Activated naive CD4-positive, alpha-beta T cell treated with anti-CD3 and anti-CD28 coated beads for 36 hours (primary cell): ENCODE measurements around the gene MMP20. TPM values are rescaled to one million over a fixed set of nuclear protein-coding genes. Genes with fewer than 3 reads are reported as not detected.

ENCODE experiments used
- CTCF ChIA-PET: fragments of 350-600 bp; sonication (Branson Sonifier 250); formaldehyde crosslinking; loops from one replicate; lab custom pipeline; 2021; ENCODE audit warnings: antibody characterized with exemption; lab: Charles Lee
- DNase-seq: peaks from one replicate; pipeline ENCODE4 v3.0.0-alpha.2; 2020
- H3K27ac Mint-ChIP-seq: one replicate; pipeline ENCODE4 v1.8.0; 2021; ENCODE audit warnings: mild to moderate bottlenecking, mixed read lengths
- H3K27me3 Mint-ChIP-seq: one replicate; pipeline ENCODE4 v1.8.0; 2021; ENCODE audit warnings: low read depth, mixed read lengths
- H3K36me3 Mint-ChIP-seq: one replicate; pipeline ENCODE4 v1.8.0; 2021; ENCODE audit warnings: low read depth, mixed read lengths
- H3K4me1 Mint-ChIP-seq: one replicate; pipeline ENCODE4 v1.8.0; 2021; ENCODE audit warnings: low read depth, mixed read lengths
- H3K4me3 Mint-ChIP-seq: one replicate; pipeline ENCODE4 v1.8.0; 2021; ENCODE audit warnings: mild to moderate bottlenecking, moderate library complexity, mixed read lengths
- H3K9me3 Mint-ChIP-seq: one replicate; pipeline ENCODE4 v1.8.0; 2021; ENCODE audit warnings: mixed read lengths
- intact Hi-C: fragments of 100-400 bp; cut with micrococcal nuclease; formaldehyde crosslinking; loops from one replicate; pipeline ENCODE4 v1.15.1; 2023
- total RNA-seq, 2 experiments: library from RNA; stranded (reverse); gene quantifications; one replicate each; pipeline ENCODE4 v1.2.3, GENCODE V29; 2021

MMP20 gene
- total RNA-seq, 2 experiments from 2014 or later: not detected

GRCh38 chr11:102604011-102604410, 21.1 kb downstream of the MMP20 start:
- DNase-seq: no peak
- CTCF ChIA-PET: interaction anchor here (0.6 to 1.7 kb wide), 3 partner anchors 9 to 263 kb away, joined by 3 to 17 read pairs (median 3); no protein-coding TSS in a partner anchor
- Mint-ChIP-seq H3K27ac (no peak overlapping the region), H3K9me3 (no peaks in the 10 kb centered on the region), H3K27me3 (no peaks in the 10 kb centered on the region), H3K4me1 (peaks cover 19% of the 10 kb centered on the region), H3K4me3 (no peak overlapping the region), H3K36me3 (no peaks in the 10 kb centered on the region)
- intact Hi-C loops: no loop called here

- H3K9me3 Mint-ChIP-seq: no peaks in the 10 kb centered on the region
- intact Hi-C loops: no loop called here
Measured at GRCh38 chr11:102603576-102603975, 21.6 kb downstream of the MMP20 start.

GRCh38 chr11:102603091-102603490, 22.0 kb downstream of the MMP20 start:
- DNase-seq: no peak
- peaks cover 27% of the 10 kb centered on the region for H3K4me1 Mint-ChIP-seq
- H3K27me3 Mint-ChIP-seq: no peaks in the 10 kb centered on the region
- no peaks in the 10 kb centered on the region for H3K9me3 Mint-ChIP-seq
- no peaks in the 10 kb centered on the region for H3K36me3 Mint-ChIP-seq
- intact Hi-C loops: no loop called here
- no peak overlapping the region for H3K27ac Mint-ChIP-seq
- H3K4me3 Mint-ChIP-seq: no peak overlapping the region
- CTCF ChIA-PET: interaction anchor here (1.0 to 1.7 kb wide), 3 partner anchors 10 to 262 kb away, joined by 3 to 17 read pairs (median 3); no protein-coding TSS in a partner anchor

More at GRCh38 chr11:102603576-102603975, 21.6 kb downstream of the MMP20 start:
- H3K27ac Mint-ChIP-seq: no peak overlapping the region
- H3K36me3 Mint-ChIP-seq: no peaks in the 10 kb centered on the region
- peaks cover 23% of the 10 kb centered on the region for H3K4me1 Mint-ChIP-seq
- no peak for DNase-seq
- no peaks in the 10 kb centered on the region for H3K27me3 Mint-ChIP-seq
- H3K4me3 Mint-ChIP-seq: no peak overlapping the region
- CTCF ChIA-PET: interaction anchor here (1.0 to 1.7 kb wide), 2 partner anchors 10 to 262 kb away, joined by 3 to 17 read pairs; no protein-coding TSS in a partner anchor

- H3K27me3 Mint-ChIP-seq: no peaks in the 10 kb centered on the region
- DNase-seq: no peak
Measured at GRCh38 chr11:102600666-102601065, 24.5 kb downstream of the MMP20 start.

GRCh38 chr11:102599642-102600261, 25.4 kb downstream of the MMP20 start:
- H3K4me1 Mint-ChIP-seq: peaks cover 27% of the 10 kb centered on the region
- CTCF ChIA-PET: interaction anchor here (2.1 kb wide), 1 partner anchor 14 kb away, joined by 5 read pairs; no protein-coding TSS in a partner anchor
- H3K27ac Mint-ChIP-seq: peak overlapping the region; percentile 75
- H3K27me3 Mint-ChIP-seq: no peaks in the 10 kb centered on the region
- H3K4me3 Mint-ChIP-seq: no peak overlapping the region
- intact Hi-C loops: loop anchor here (1.0 to 10.0 kb wide), 10 partner anchors 10 to 435 kb away; partner anchors contain the start of genes BIRC2 and BIRC3
- H3K36me3 Mint-ChIP-seq: no peaks in the 10 kb centered on the region
- peak; percentile 43 for DNase-seq
- no peaks in the 10 kb centered on the region for H3K9me3 Mint-ChIP-seq

More at GRCh38 chr11:102600666-102601065, 24.5 kb downstream of the MMP20 start:
- Mint-ChIP-seq H3K36me3 (no peaks in the 10 kb centered on the region), H3K9me3 (no peaks in the 10 kb centered on the region), H3K4me3 (no peak overlapping the region), H3K4me1 (peaks cover 27% of the 10 kb centered on the region), H3K27ac (no peak overlapping the region)
- CTCF ChIA-PET: interaction anchor here (0.7 kb wide), 2 partner anchors 29 to 340 kb away, joined by 3 read pairs; no protein-coding TSS in a partner anchor
- intact Hi-C loops: no loop called here

- CTCF ChIA-PET: interaction anchor here (0.6 to 2.1 kb wide), 3 partner anchors 16 to 330 kb away, joined by 3 to 5 read pairs (median 3); no protein-coding TSS in a partner anchor
- Mint-ChIP-seq H3K27me3 (no peaks in the 10 kb centered on the region), H3K27ac (no peak overlapping the region), H3K4me1 (peaks cover 27% of the 10 kb centered on the region), H3K36me3 (no peaks in the 10 kb centered on the region), H3K9me3 (no peaks in the 10 kb centered on the region), H3K4me3 (no peak overlapping the region)
- no peak for DNase-seq
- intact Hi-C loops: loop anchor here (5.0 to 10.0 kb wide), 2 partner anchors 306 to 437 kb away; no protein-coding TSS in a partner anchor
Measured at GRCh38 chr11:102598272-102598671, 26.9 kb downstream of the MMP20 start.

GRCh38 chr11:102596578-102596977, 28.6 kb downstream of the MMP20 start:
- Mint-ChIP-seq H3K36me3 (no peaks in the 10 kb centered on the region), H3K27ac (no peak overlapping the region), H3K4me1 (peaks cover 28% of the 10 kb centered on the region), H3K4me3 (no peak overlapping the region), H3K27me3 (no peaks in the 10 kb centered on the region), H3K9me3 (no peaks in the 10 kb centered on the region)
- CTCF ChIA-PET: interaction anchor here (1.8 kb wide), 1 partner anchor 18 kb away, joined by 4 read pairs; no protein-coding TSS in a partner anchor
- no peak for DNase-seq
- intact Hi-C loops: loop anchor here (5.0 to 10.0 kb wide), 2 partner anchors 304 to 438 kb away; no protein-coding TSS in a partner anchor

- Mint-ChIP-seq H3K4me1 (peaks cover 19% of the 10 kb centered on the region), H3K27ac (no peak overlapping the region), H3K36me3 (no peaks in the 10 kb centered on the region), H3K27me3 (no peaks in the 10 kb centered on the region), H3K4me3 (no peak overlapping the region), H3K9me3 (peaks cover 3% of the 10 kb centered on the region)
- CTCF ChIA-PET: interaction anchor here (1.0 to 3.3 kb wide), 2 partner anchors 21 to 73 kb away, joined by 3 to 12 read pairs; no protein-coding TSS in a partner anchor
- intact Hi-C loops: loop anchor here (10.0 kb wide), 1 partner anchor 442 kb away; no protein-coding TSS in a partner anchor
- DNase-seq: no peak
Measured at GRCh38 chr11:102592634-102593581, 32.2 kb downstream of the MMP20 start.

GRCh38 chr11:102592131-102592530, 33.0 kb downstream of the MMP20 start:
- no peak for DNase-seq
- CTCF ChIA-PET: interaction anchor here (1.0 to 3.3 kb wide), 2 partner anchors 21 to 74 kb away, joined by 3 to 12 read pairs; no protein-coding TSS in a partner anchor
- Mint-ChIP-seq H3K9me3 (peaks cover 6% of the 10 kb centered on the region), H3K27me3 (no peaks in the 10 kb centered on the region), H3K4me3 (no peak overlapping the region), H3K4me1 (peaks cover 19% of the 10 kb centered on the region), H3K36me3 (no peaks in the 10 kb centered on the region), H3K27ac (no peak overlapping the region)
- intact Hi-C loops: loop anchor here (10.0 kb wide), 1 partner anchor 443 kb away; no protein-coding TSS in a partner anchor

- Mint-ChIP-seq H3K4me1 (peaks cover 19% of the 10 kb centered on the region), H3K36me3 (no peaks in the 10 kb centered on the region), H3K27me3 (no peaks in the 10 kb centered on the region), H3K4me3 (no peak overlapping the region), H3K9me3 (peaks cover 7% of the 10 kb centered on the region), H3K27ac (no peak overlapping the region)
- intact Hi-C loops: loop anchor here (10.0 kb wide), 1 partner anchor 444 kb away; no protein-coding TSS in a partner anchor
- CTCF ChIA-PET: interaction anchor here (1.2 to 3.3 kb wide), 2 partner anchors 22 to 75 kb away, joined by 4 to 12 read pairs; no protein-coding TSS in a partner anchor
- no peak for DNase-seq
Measured at GRCh38 chr11:102591160-102591718, 33.9 kb downstream of the MMP20 start.

- CTCF ChIA-PET: interaction anchor here (1.2 kb wide), 1 partner anchor 76 kb away, joined by 4 read pairs; no protein-coding TSS in a partner anchor
- H3K27me3 Mint-ChIP-seq: no peaks in the 10 kb centered on the region
- H3K9me3 Mint-ChIP-seq: peaks cover 7% of the 10 kb centered on the region
- no peak overlapping the region for H3K4me3 Mint-ChIP-seq
- H3K4me1 Mint-ChIP-seq: peaks cover 19% of the 10 kb centered on the region
- no peaks in the 10 kb centered on the region for H3K36me3 Mint-ChIP-seq
- intact Hi-C loops: loop anchor here (10.0 kb wide), 1 partner anchor 444 kb away; no protein-coding TSS in a partner anchor
- H3K27ac Mint-ChIP-seq: no peak overlapping the region
- DNase-seq: no peak
Measured at GRCh38 chr11:102590276-102591049, 34.7 kb downstream of the MMP20 start.
